ENCODE data around the gene MUC13. TPM values are rescaled to one million over a fixed set of nuclear protein-coding genes. Genes with fewer than 3 reads are reported as not detected.

Gene MUC13
- polyA plus RNA-seq, 2 donors = 0.14 TPM; not detected in 1

DNA sequence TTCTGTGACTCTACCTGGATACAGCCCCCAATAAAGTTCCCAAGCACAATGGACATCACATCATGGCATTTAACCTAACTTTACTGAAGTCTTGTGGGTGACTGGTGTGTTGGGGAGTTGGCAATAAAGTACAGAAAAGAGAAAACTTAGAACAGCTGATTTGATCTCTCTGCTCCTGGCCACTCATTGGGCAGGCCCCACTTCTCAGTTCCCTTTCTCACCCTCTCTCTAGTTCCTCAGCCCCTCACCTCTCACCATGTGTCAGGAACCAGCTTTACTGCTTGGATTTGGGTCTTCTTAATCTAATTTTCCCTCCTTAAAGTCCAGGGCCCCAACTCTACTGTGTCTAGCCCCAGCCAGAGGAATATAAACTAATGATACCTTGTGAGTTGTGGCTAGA, 713 bp upstream of the MUC13 start:
- Histone ChIP-seq H3K4me1 (ENCODE audit: control insufficient read depth in 2 of 2, insufficient read depth in 2 of 2, low read length in 1 of 2) (no peaks in the 10 kb centered on the region), H3K4me3 (ENCODE audit: low read depth in 1 of 2, low read length in 2 of 2) (no peak overlapping the region), H3K9me3 (ENCODE audit: control insufficient read depth in 2 of 2, insufficient read depth in 1 of 2, low read depth in 1 of 2, low read length in 1 of 2) (no peaks in the 10 kb centered on the region), H3K27me3 (ENCODE audit: control insufficient read depth in 1 of 2, insufficient read depth in 2 of 2, low read length in 2 of 2) (no peaks in the 10 kb centered on the region), H3K36me3 (ENCODE audit: control insufficient read depth in 2 of 2, insufficient read depth in 2 of 2, low read length in 1 of 2) (no peaks in the 10 kb centered on the region), H3K27ac (ENCODE audit: low read depth in 2 of 2, low read length in 1 of 2) (no peak overlapping the region)

DNA sequence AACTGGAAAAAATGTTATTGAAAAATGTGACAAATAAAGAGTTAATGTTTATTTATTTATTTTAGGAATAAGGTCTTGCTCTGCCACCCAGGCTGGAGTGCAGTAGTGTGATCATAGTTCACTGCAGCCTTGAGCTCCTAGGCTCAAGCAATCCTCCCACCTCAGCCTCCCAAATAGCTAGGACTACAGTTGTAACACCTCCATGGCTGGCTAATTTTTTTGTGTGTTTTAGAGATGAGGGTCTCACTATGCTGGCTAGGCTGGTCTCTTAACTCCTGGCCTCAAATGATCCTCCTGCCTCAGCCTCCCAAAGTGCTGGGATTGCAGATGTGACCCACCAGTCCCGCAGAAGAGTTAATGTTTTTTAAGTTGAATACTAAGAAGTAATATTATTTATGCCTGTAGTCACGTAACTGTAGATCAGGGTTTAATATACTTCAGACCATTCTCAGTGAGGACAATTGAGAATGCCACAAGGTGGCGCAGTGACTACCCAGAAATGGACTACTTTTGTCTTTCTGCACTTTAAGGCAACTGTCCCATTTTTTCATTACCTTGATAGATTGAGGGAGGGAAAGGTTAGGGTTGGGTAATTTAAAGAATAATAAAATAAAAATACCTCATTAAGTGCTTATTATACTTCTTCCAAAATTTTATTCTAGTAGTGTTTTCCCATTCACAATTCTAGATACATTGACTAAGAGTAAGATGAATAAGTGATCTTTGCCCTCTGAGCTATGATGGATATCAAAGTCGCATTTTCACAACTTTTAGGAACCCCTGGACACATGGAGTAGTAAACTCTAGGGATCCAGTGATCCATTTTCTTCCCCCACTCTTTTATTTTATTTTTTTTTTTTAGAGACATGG, 6.0 kb downstream of the MUC13 start:
- H3K36me3 ChIP-seq (ENCODE audit: control insufficient read depth in 2 of 2, insufficient read depth in 2 of 2, low read length in 1 of 2) = no peaks in the 10 kb centered on the region
- no peak overlapping the region for H3K4me3 ChIP-seq (ENCODE audit: low read depth in 1 of 2, low read length in 2 of 2)
- H3K27me3 ChIP-seq (ENCODE audit: control insufficient read depth in 1 of 2, insufficient read depth in 2 of 2, low read length in 2 of 2) = no peaks in the 10 kb centered on the region
- 22 to 26% methylated on average over 4 of the region's 4 CpGs for WGBS, 2 donors
- H3K9me3 ChIP-seq (ENCODE audit: control insufficient read depth in 2 of 2, insufficient read depth in 1 of 2, low read depth in 1 of 2, low read length in 1 of 2) = no peaks in the 10 kb centered on the region
- no peaks in the 10 kb centered on the region for H3K4me1 ChIP-seq (ENCODE audit: control insufficient read depth in 2 of 2, insufficient read depth in 2 of 2, low read length in 1 of 2)
- no peak overlapping the region for H3K27ac ChIP-seq (ENCODE audit: low read depth in 2 of 2, low read length in 1 of 2)

DNA sequence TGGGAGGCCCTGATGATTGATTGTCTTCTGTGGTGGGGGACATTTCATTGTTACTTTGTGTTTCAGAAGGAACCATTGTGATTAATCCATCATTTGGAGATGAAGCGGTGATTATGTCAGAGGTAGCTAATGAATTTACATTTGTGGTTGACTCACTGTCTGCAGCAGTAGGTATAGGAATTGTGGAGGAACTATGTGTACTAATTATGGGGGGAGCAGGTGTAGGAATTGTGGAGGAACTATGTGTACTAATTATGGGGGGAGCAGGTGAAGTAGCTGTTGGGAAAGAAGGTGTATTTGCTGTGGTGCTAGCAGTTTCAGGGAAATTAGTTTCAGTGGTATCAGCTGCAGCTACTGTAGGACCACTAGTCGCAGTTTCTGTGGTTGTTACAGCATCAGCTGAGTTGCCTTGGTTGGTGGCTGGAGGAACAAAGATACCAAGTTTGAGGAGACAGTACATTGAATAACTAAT, 6.9 kb downstream of the MUC13 start:
- H3K9me3 ChIP-seq (ENCODE audit: control insufficient read depth in 2 of 2, insufficient read depth in 1 of 2, low read depth in 1 of 2, low read length in 1 of 2) = no peaks in the 10 kb centered on the region
- H3K27ac ChIP-seq (ENCODE audit: low read depth in 2 of 2, low read length in 1 of 2) = no peak overlapping the region
- no peaks in the 10 kb centered on the region for H3K36me3 ChIP-seq (ENCODE audit: control insufficient read depth in 2 of 2, insufficient read depth in 2 of 2, low read length in 1 of 2)
- WGBS, 2 donors = 90 to 92% methylated on average over 2 of the region's 2 CpGs
- H3K4me3 ChIP-seq (ENCODE audit: low read depth in 1 of 2, low read length in 2 of 2) = no peak overlapping the region
- no peaks in the 10 kb centered on the region for H3K4me1 ChIP-seq (ENCODE audit: control insufficient read depth in 2 of 2, insufficient read depth in 2 of 2, low read length in 1 of 2)
- no peaks in the 10 kb centered on the region for H3K27me3 ChIP-seq (ENCODE audit: control insufficient read depth in 1 of 2, insufficient read depth in 2 of 2, low read length in 2 of 2)

DNA sequence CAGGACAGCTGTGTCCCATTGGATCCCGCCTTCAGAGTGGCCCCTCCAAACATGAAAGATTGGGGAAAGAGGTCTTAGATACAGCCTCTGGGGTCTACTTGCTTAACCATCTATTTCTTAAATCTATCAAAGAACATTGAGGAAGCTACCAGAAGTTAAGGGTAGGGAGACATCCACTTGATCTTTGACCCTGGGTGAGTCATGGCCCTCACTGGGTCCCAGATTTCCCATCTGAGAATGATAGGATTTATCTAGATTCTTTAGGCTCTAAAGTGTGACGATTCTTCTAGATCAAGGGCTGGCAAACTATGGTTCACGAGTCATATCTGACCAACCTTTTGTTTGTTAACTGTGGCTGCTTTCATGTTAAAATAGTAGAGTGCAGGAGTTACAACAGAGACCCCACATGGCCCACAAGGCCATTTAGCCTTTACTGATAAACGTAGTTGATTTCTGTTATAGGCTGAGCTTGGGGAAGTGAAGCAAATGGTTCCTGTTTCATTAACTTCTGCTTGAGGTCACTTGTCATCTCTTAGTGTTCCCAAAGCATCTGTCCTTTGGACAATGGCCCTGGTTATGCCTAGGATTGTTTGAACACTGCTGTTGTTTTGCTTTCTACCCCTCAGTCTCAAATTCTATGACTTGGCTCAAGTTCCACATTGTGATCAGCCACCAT, 8.0 kb downstream of the MUC13 start:
- no peaks in the 10 kb centered on the region for H3K9me3 ChIP-seq (ENCODE audit: control insufficient read depth in 2 of 2, insufficient read depth in 1 of 2, low read depth in 1 of 2, low read length in 1 of 2)
- no peaks in the 10 kb centered on the region for H3K4me1 ChIP-seq (ENCODE audit: control insufficient read depth in 2 of 2, insufficient read depth in 2 of 2, low read length in 1 of 2)
- H3K36me3 ChIP-seq (ENCODE audit: control insufficient read depth in 2 of 2, insufficient read depth in 2 of 2, low read length in 1 of 2) = no peaks in the 10 kb centered on the region
- 78 to 85% methylated on average over 4 of the region's 4 CpGs for WGBS, 2 donors
- H3K27me3 ChIP-seq (ENCODE audit: control insufficient read depth in 1 of 2, insufficient read depth in 2 of 2, low read length in 2 of 2) = no peaks in the 10 kb centered on the region
- no peak overlapping the region for H3K27ac ChIP-seq (ENCODE audit: low read depth in 2 of 2, low read length in 1 of 2)
- no peak overlapping the region for H3K4me3 ChIP-seq (ENCODE audit: low read depth in 1 of 2, low read length in 2 of 2)

DNA sequence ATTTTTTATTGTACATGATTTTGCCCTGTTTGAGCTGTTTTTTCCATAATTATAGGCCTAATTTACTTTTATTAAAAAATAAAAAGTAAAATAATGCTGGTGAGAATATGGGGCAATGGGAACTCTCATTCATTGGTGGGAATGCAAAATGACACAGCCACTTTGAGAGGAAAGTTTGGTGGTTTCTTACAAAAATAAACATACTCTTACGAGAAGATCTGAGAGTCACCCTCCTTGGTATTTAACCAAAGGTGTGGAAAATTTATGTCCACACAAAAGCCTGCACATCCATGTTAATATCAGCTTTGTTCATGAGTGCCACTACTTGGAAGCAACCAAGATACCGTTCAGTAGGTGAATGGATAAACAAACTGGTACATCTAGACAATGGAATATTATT, 9.8 kb downstream of the MUC13 start:
- no peak overlapping the region for H3K4me3 ChIP-seq (ENCODE audit: low read depth in 1 of 2, low read length in 2 of 2)
- H3K36me3 ChIP-seq (ENCODE audit: control insufficient read depth in 2 of 2, insufficient read depth in 2 of 2, low read length in 1 of 2) = no peaks in the 10 kb centered on the region
- WGBS, 2 donors = 83 to 87% methylated on average over 2 of the region's 2 CpGs
- no peaks in the 10 kb centered on the region for H3K27me3 ChIP-seq (ENCODE audit: control insufficient read depth in 1 of 2, insufficient read depth in 2 of 2, low read length in 2 of 2)
- H3K27ac ChIP-seq (ENCODE audit: low read depth in 2 of 2, low read length in 1 of 2) = no peak overlapping the region
- no peaks in the 10 kb centered on the region for H3K4me1 ChIP-seq (ENCODE audit: control insufficient read depth in 2 of 2, insufficient read depth in 2 of 2, low read length in 1 of 2)
- H3K9me3 ChIP-seq (ENCODE audit: control insufficient read depth in 2 of 2, insufficient read depth in 1 of 2, low read depth in 1 of 2, low read length in 1 of 2) = no peaks in the 10 kb centered on the region

DNA sequence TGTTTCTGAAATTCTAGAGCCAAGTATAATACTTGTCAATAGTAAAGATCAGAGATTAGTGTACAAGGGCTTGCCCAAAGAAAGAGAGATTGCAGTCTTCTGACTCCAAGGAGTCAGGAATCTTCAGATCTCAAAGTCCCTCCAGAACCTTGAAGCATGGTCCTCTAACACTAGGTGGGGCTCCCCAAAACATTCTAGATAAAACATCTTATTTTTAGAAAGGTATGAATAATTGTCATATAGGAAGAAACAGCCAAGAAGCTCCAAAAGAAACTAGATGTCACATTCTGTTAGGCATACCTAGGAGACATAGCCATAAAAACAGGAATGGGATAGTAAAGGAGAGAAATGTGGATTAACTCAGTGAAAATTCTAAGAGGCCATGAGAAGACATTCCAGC, 10.7 kb downstream of the MUC13 start:
- H3K27me3 ChIP-seq (ENCODE audit: control insufficient read depth in 1 of 2, insufficient read depth in 2 of 2, low read length in 2 of 2) = no peaks in the 10 kb centered on the region
- no peaks in the 10 kb centered on the region for H3K9me3 ChIP-seq (ENCODE audit: control insufficient read depth in 2 of 2, insufficient read depth in 1 of 2, low read depth in 1 of 2, low read length in 1 of 2)
- no peaks in the 10 kb centered on the region for H3K4me1 ChIP-seq (ENCODE audit: control insufficient read depth in 2 of 2, insufficient read depth in 2 of 2, low read length in 1 of 2)
- H3K4me3 ChIP-seq (ENCODE audit: low read depth in 1 of 2, low read length in 2 of 2) = no peak overlapping the region
- H3K27ac ChIP-seq (ENCODE audit: low read depth in 2 of 2, low read length in 1 of 2) = no peak overlapping the region
- no peaks in the 10 kb centered on the region for H3K36me3 ChIP-seq (ENCODE audit: control insufficient read depth in 2 of 2, insufficient read depth in 2 of 2, low read length in 1 of 2)

DNA sequence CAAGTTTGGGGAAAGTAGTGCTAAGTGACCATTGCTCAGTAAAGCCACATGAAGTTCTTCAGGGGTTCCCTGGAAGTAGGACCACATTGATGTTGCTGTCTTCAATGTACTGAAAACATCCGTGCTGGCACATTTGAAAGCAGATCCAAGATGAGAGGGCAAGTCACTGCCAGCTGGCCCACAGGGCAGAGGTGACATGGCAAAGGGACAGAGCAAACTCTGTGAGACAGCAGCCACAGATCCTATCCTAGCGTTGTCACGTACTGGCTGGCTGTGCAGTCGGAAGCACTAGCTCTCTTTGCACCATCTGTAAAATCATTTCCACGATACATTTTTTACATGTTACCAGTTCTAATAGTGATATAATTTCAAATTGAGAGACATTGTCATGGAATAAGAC, 13.8 kb downstream of the MUC13 start:
- 87 to 89% methylated on average over 5 of the region's 5 CpGs for WGBS, 2 donors
- Histone ChIP-seq H3K27me3 (ENCODE audit: control insufficient read depth in 1 of 2, insufficient read depth in 2 of 2, low read length in 2 of 2) (no peaks in the 10 kb centered on the region), H3K4me1 (ENCODE audit: control insufficient read depth in 2 of 2, insufficient read depth in 2 of 2, low read length in 1 of 2) (no peaks in the 10 kb centered on the region), H3K27ac (ENCODE audit: low read depth in 2 of 2, low read length in 1 of 2) (no peak overlapping the region), H3K36me3 (ENCODE audit: control insufficient read depth in 2 of 2, insufficient read depth in 2 of 2, low read length in 1 of 2) (no peaks in the 10 kb centered on the region), H3K9me3 (ENCODE audit: control insufficient read depth in 2 of 2, insufficient read depth in 1 of 2, low read depth in 1 of 2, low read length in 1 of 2) (no peaks in the 10 kb centered on the region), H3K4me3 (ENCODE audit: low read depth in 1 of 2, low read length in 2 of 2) (no peak overlapping the region)

DNA sequence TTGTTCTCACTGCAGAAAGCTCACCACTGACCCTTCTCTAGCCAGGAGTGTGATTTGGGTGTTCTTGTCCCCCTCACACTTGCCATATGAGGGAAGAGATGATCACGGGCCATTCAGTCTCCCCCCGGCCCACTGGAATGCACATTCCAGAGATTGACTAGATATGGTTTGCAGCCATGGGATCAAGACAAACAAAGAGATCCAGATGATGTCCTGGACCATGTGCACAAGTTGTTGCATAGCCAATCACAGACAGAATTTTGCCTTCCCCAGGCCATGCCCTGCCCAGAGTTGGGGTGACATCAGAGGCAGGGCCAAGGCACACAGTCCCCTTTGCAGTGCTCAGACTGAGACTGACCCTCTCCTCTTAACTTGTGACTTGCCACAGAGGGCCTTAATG, 14.8 kb downstream of the MUC13 start:
- 61 to 71% methylated on average over 2 of the region's 2 CpGs for WGBS, 2 donors
- Histone ChIP-seq H3K9me3 (ENCODE audit: control insufficient read depth in 2 of 2, insufficient read depth in 1 of 2, low read depth in 1 of 2, low read length in 1 of 2) (no peaks in the 10 kb centered on the region), H3K4me1 (ENCODE audit: control insufficient read depth in 2 of 2, insufficient read depth in 2 of 2, low read length in 1 of 2) (no peaks in the 10 kb centered on the region), H3K4me3 (ENCODE audit: low read depth in 1 of 2, low read length in 2 of 2) (no peak overlapping the region), H3K27ac (ENCODE audit: low read depth in 2 of 2, low read length in 1 of 2) (no peak overlapping the region), H3K36me3 (ENCODE audit: control insufficient read depth in 2 of 2, insufficient read depth in 2 of 2, low read length in 1 of 2) (no peaks in the 10 kb centered on the region), H3K27me3 (ENCODE audit: control insufficient read depth in 1 of 2, insufficient read depth in 2 of 2, low read length in 2 of 2) (no peaks in the 10 kb centered on the region)

DNA sequence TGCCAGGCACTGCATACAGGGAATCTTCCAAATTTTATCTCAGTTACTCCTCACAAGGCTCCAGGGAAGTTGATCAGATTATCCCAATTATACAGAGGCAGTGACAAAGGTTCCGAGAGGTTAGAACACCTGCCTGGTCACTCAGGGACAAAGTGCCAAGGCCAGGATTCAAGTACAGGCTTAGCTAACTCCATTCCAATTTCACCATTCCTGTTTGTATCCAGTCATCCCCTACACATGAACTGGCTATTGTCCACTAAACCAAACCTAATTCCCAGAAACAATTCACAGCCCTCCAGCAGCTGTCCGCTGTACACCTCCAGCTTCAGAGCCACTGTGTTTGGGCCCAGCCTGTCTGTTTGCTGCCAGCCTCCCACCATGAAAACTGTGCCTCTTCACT, 16.0 kb downstream of the MUC13 start:
- no peaks in the 10 kb centered on the region for H3K27me3 ChIP-seq (ENCODE audit: control insufficient read depth in 1 of 2, insufficient read depth in 2 of 2, low read length in 2 of 2)
- WGBS, 2 donors = 92 to 98% methylated on average over 2 of the region's 2 CpGs
- no peaks in the 10 kb centered on the region for H3K9me3 ChIP-seq (ENCODE audit: control insufficient read depth in 2 of 2, insufficient read depth in 1 of 2, low read depth in 1 of 2, low read length in 1 of 2)
- no peak overlapping the region for H3K27ac ChIP-seq (ENCODE audit: low read depth in 2 of 2, low read length in 1 of 2)
- no peak overlapping the region for H3K4me3 ChIP-seq (ENCODE audit: low read depth in 1 of 2, low read length in 2 of 2)
- no peaks in the 10 kb centered on the region for H3K4me1 ChIP-seq (ENCODE audit: control insufficient read depth in 2 of 2, insufficient read depth in 2 of 2, low read length in 1 of 2)
- no peaks in the 10 kb centered on the region for H3K36me3 ChIP-seq (ENCODE audit: control insufficient read depth in 2 of 2, insufficient read depth in 2 of 2, low read length in 1 of 2)

All from esophagus (tissue), 2 donors.